H9 (cell line): ENCODE results near the gene RAX2. TPM values are rescaled to one million over a fixed set of nuclear protein-coding genes. Genes with fewer than 3 reads are reported as not detected.

ENCODE experiments used
- DNase-seq: peaks from one replicate; pipeline ENCODE4 v3.0.0-alpha.2; 2017
- H2AFZ ChIP-seq: one replicate; pipeline ENCODE4 v1.6.1; 2013; ENCODE audit warnings: mild to moderate bottlenecking, low read length, control low read depth, moderate library complexity
- H2AK5ac ChIP-seq: 2 replicates; pipeline ENCODE4 v1.6.1; 2013; ENCODE audit warnings: low read length, control low read depth, mixed read lengths; ENCODE audit not compliant: insufficient read length
- H2BK120ac ChIP-seq: one replicate; pipeline ENCODE4 v1.6.1; 2013; ENCODE audit warnings: low read depth, mild to moderate bottlenecking, low read length, control low read depth, inconsistent platforms; ENCODE audit not compliant: poor library complexity, severe bottlenecking
- H2BK12ac ChIP-seq: 2 replicates; pipeline ENCODE4 v1.6.1; 2013; ENCODE audit warnings: low read length, control low read depth, mixed read lengths, low read depth; ENCODE audit not compliant: insufficient read length
- H2BK15ac ChIP-seq: 2 replicates; pipeline ENCODE4 v1.6.1; 2013; ENCODE audit warnings: low read depth, low read length, control low read depth
- H2BK20ac ChIP-seq: one replicate; pipeline ENCODE4 v1.6.1; 2013; ENCODE audit warnings: low read depth, mild to moderate bottlenecking, low read length, control low read depth, inconsistent platforms; ENCODE audit not compliant: poor library complexity, severe bottlenecking
- H2BK5ac ChIP-seq: 2 replicates; pipeline ENCODE4 v1.6.1; 2013; ENCODE audit warnings: low read length, control low read depth, mixed read lengths; ENCODE audit not compliant: insufficient read length
- H3K14ac ChIP-seq: 2 replicates; pipeline ENCODE4 v1.6.1; 2013; ENCODE audit warnings: low read length, control low read depth; ENCODE audit not compliant: insufficient read depth
- H3K18ac ChIP-seq: 2 replicates; pipeline ENCODE4 v1.6.1; 2013; ENCODE audit warnings: low read depth, mild to moderate bottlenecking, mixed read lengths, low read length, control low read depth; ENCODE audit not compliant: insufficient read length
- H3K23ac ChIP-seq: 2 replicates; pipeline ENCODE4 v1.6.1; 2013; ENCODE audit warnings: low read length, control low read depth, mixed read lengths, low read depth; ENCODE audit not compliant: insufficient read length
- H3K23me2 ChIP-seq: 2 replicates; pipeline ENCODE4 v1.6.1; 2013; ENCODE audit warnings: low read depth, mild to moderate bottlenecking, mixed read lengths, low read length, control low read depth; ENCODE audit not compliant: insufficient read length, poor library complexity, severe bottlenecking
- H3K27ac ChIP-seq: 2 replicates; pipeline ENCODE4 v1.5.1; 2013; ENCODE audit warnings: low read length, control low read depth, mixed read lengths, low read depth; ENCODE audit not compliant: insufficient read length
- H3K27me3 ChIP-seq: 2 replicates; pipeline ENCODE4 v1.6.1; 2013; ENCODE audit warnings: low read length, control low read depth, inconsistent platforms; ENCODE audit not compliant: insufficient read depth
- H3K4ac ChIP-seq: 2 replicates; pipeline ENCODE4 v1.6.1; 2013; ENCODE audit warnings: low read depth, mild to moderate bottlenecking, control low read depth, inconsistent platforms, low read length, moderate library complexity
- H3K4me1 ChIP-seq: 2 replicates; pipeline ENCODE4 v1.6.1; 2013; ENCODE audit warnings: low read length, control low read depth, inconsistent platforms; ENCODE audit not compliant: insufficient read depth
- H3K4me2 ChIP-seq: 2 replicates; pipeline ENCODE4 v1.6.1; 2013; ENCODE audit warnings: low read length, control low read depth, mixed read lengths; ENCODE audit not compliant: insufficient read length, insufficient read depth
- H3K56ac ChIP-seq: 2 replicates; pipeline ENCODE4 v1.6.1; 2013; ENCODE audit warnings: low read depth, mild to moderate bottlenecking, mixed read lengths, low read length, control low read depth; ENCODE audit not compliant: insufficient read length
- H3K79me1 ChIP-seq: 2 replicates; pipeline ENCODE4 v1.6.1; 2013; ENCODE audit warnings: low read depth, mild to moderate bottlenecking, moderate library complexity, low read length, control low read depth, inconsistent platforms; ENCODE audit not compliant: insufficient read depth, poor library complexity, severe bottlenecking
- H3K79me2 ChIP-seq: 2 replicates; pipeline ENCODE4 v1.6.1; 2013; ENCODE audit warnings: low read length, control low read depth, inconsistent platforms; ENCODE audit not compliant: insufficient read depth
- H3K9ac ChIP-seq: 2 replicates; pipeline ENCODE4 v1.6.1; 2013; ENCODE audit warnings: low read length, control low read depth, mixed read lengths; ENCODE audit not compliant: insufficient read length; ENCODE audit errors: extremely low read depth
- H3K9me3 ChIP-seq: one replicate; pipeline ENCODE4 v1.6.1; 2013; ENCODE audit warnings: low read depth, low read length, inconsistent platforms; ENCODE audit not compliant: control insufficient read depth
- H3T11ph ChIP-seq: one replicate; pipeline ENCODE4 v1.6.1; 2013; ENCODE audit warnings: mild to moderate bottlenecking, low read length, control low read depth, inconsistent platforms
- H4K20me1 ChIP-seq: one replicate; pipeline ENCODE4 v1.6.1; 2013; ENCODE audit not compliant: control insufficient read depth, insufficient read length, insufficient read depth
- H4K5ac ChIP-seq: 2 replicates; pipeline ENCODE4 v1.6.1; 2013; ENCODE audit warnings: low read depth, mild to moderate bottlenecking, mixed read lengths, low read length, control low read depth; ENCODE audit not compliant: insufficient read length
- H4K8ac ChIP-seq: replicated peaks from 2 replicates; pipeline ENCODE4 v1.6.1; 2013; ENCODE audit warnings: low read length, control low read depth, mixed read lengths, low read depth; ENCODE audit not compliant: insufficient read length
- H4K91ac ChIP-seq: 2 replicates; pipeline ENCODE4 v1.6.1; 2013; ENCODE audit warnings: low read depth, mild to moderate bottlenecking, moderate library complexity, mixed read lengths, low read length, control low read depth; ENCODE audit not compliant: insufficient read length
- H3K27ac Mint-ChIP-seq, 3 experiments: 2 replicates in 2 of 3; 3 replicates in 1 of 3; pipeline ENCODE4 v1.8.0; 2020 to 2021; ENCODE audit warnings: mixed read lengths in 3 of 3, mild to moderate bottlenecking in 1 of 3, moderate library complexity in 1 of 3
- H3K27me3 Mint-ChIP-seq: 2 replicates; pipeline ENCODE4 v1.8.0; 2021; ENCODE audit warnings: low read depth, mild to moderate bottlenecking, moderate library complexity, mixed read lengths
- H3K36me3 Mint-ChIP-seq, 3 experiments: 2 replicates in 2 of 3; 3 replicates in 1 of 3; pipeline ENCODE4 v1.8.0; 2020 to 2021; ENCODE audit warnings: low read depth in 3 of 3, mixed read lengths in 3 of 3; ENCODE audit not compliant: insufficient read depth in 1 of 3
- H3K4me1 Mint-ChIP-seq, 2 experiments: 2 replicates each; pipeline ENCODE4 v1.8.0; 2020; ENCODE audit warnings: mixed read lengths in 2 of 2
- H3K4me3 Mint-ChIP-seq, 2 experiments: 2 replicates in 1 of 2; 3 replicates in 1 of 2; pipeline ENCODE4 v1.8.0; 2020 to 2021; ENCODE audit warnings: mild to moderate bottlenecking in 2 of 2, mixed read lengths in 2 of 2, moderate library complexity in 1 of 2
- H3K9me3 Mint-ChIP-seq, 2 experiments: 2 replicates in 1 of 2; 3 replicates in 1 of 2; pipeline ENCODE4 v1.8.0; 2020; ENCODE audit warnings: mild to moderate bottlenecking in 2 of 2, mixed read lengths in 2 of 2, moderate library complexity in 1 of 2
- CTCF ChIP-seq: fragments of 200-600 bp; sonication (generic); conservative IDR thresholded peaks from 3 replicates; pipeline ENCODE4 v1.8.0; 2021; ENCODE audit warnings: antibody characterized with exemption, mild to moderate bottlenecking
- WGBS: extraction: QIAGEN DNeasy Blood & Tissue Kit; methylation state at CpG from one replicate; pipeline ENCODE4 v1.1.7; 2013; ENCODE audit warnings: missing lambda C conversion rate, low lambda C conversion rate, mixed read lengths; ENCODE audit not compliant: insufficient read length; ENCODE audit errors: extremely low coverage; 5-methylcytosine and 5-hydroxymethylcytosine counted together
- total RNA-seq: library from RNA; stranded (reverse); gene quantifications from 2 replicates; pipeline ENCODE4 v1.2.1, GENCODE V29; 2021

Gene RAX2
- total RNA-seq, 1 experiment from 2014 or later: not detected

GRCh38 chr19:3761382-3762129, 10.5 kb downstream of the RAX2 start, which contains the start of gene APBA3:
TSS of gene APBA3 (minus strand) at chr19:3761692. CDS start at chr19:3760264, 1,428 bp downstream.
- no peak within 1 kb of the TSS for H2BK20ac ChIP-seq
- TF ChIP-seq CTCF: peak; percentile 68
- no peak within 1 kb of the TSS for H4K5ac ChIP-seq
- H3K4me1 Mint-ChIP-seq: peaks cover 4 to 14% of the 10 kb centered on the region in 2 experiments; a peak in 3 of 4 replicates
- H3K36me3 Mint-ChIP-seq: peaks cover 6 to 19% (median 16%) of the 10 kb centered on the region in 3 experiments; a peak in 5 of 7 replicates
- H3K23ac ChIP-seq: no peak within 1 kb of the TSS
- no peak within 1 kb of the TSS for H2AK5ac ChIP-seq
- peak within 1 kb of the TSS; percentile 96 to 99 (median 98) for H3K27ac Mint-ChIP-seq
- no peak within 1 kb of the TSS for H2BK120ac ChIP-seq
- peak within 1 kb of the TSS; percentile 92 to 96 for H3K4me3 Mint-ChIP-seq
- peak within 1 kb of the TSS; percentile 79 for H3K9ac ChIP-seq
- H3K4me1 ChIP-seq: no peaks in the 10 kb centered on the region
- peak within 1 kb of the TSS; percentile 77 for H3K18ac ChIP-seq
- H3K79me2 ChIP-seq: no peaks in the 10 kb centered on the region
- H2BK5ac ChIP-seq: no peak within 1 kb of the TSS
- DNase-seq: peak; percentile 94
- peaks cover 5% of the 10 kb centered on the region for H3K79me1 ChIP-seq
- H3K9me3 Mint-ChIP-seq: no peaks in the 10 kb centered on the region; a peak in 1 of 5 replicates
- H3K27ac ChIP-seq: no peak within 1 kb of the TSS
- no peak within 1 kb of the TSS for H2BK15ac ChIP-seq
- H3K27me3 ChIP-seq: no peaks in the 10 kb centered on the region
- no peaks in the 10 kb centered on the region for H3K9me3 ChIP-seq
- no peaks in the 10 kb centered on the region for H3K27me3 Mint-ChIP-seq
- no peak within 1 kb of the TSS for H3K4ac ChIP-seq
- peak within 1 kb of the TSS; percentile 46 for H2AFZ ChIP-seq
- H3K56ac ChIP-seq: no peak within 1 kb of the TSS
- WGBS: no CpG with 5 or more reads among the region's 45 CpGs
- H3K4me2 ChIP-seq: peak within 1 kb of the TSS; percentile 81
- H4K91ac ChIP-seq: no peak within 1 kb of the TSS
- H3K23me2 ChIP-seq: peaks cover 4% of the 10 kb centered on the region
- H4K20me1 ChIP-seq: no peaks in the 10 kb centered on the region
- no peak within 1 kb of the TSS for H2BK12ac ChIP-seq
- H4K8ac ChIP-seq: no peak within 1 kb of the TSS
- peak within 1 kb of the TSS; percentile 87; the same call in 1 of the 2 replicates for H3K14ac ChIP-seq
- no peak within 1 kb of the TSS for H3T11ph ChIP-seq
